MM.1S (cell line): Measurements from ENCODE around the gene GDI1.

Source experiments
- DNase-seq: peaks from one replicate; pipeline ENCODE4 v3.0.0-alpha.2; 2015
- H2AFZ ChIP-seq: fragments of 300-600 bp; sonication (generic); 2 replicates; pipeline ENCODE4 v1.6.0; 2016; ENCODE audit warnings: antibody characterized with exemption, low read length
- H3F3A ChIP-seq: fragments of 300-600 bp; sonication (generic); 2 replicates; pipeline ENCODE4 v1.6.1; 2016; ENCODE audit warnings: mild to moderate bottlenecking, antibody characterized with exemption, low read length, moderate library complexity, mixed read lengths; ENCODE audit not compliant: insufficient read depth
- H3K27ac ChIP-seq: fragments of 300-600 bp; sonication (generic); 2 replicates; pipeline ENCODE4 v1.5.1; 2016; ENCODE audit warnings: mild to moderate bottlenecking, low read length
- H3K27me3 ChIP-seq: fragments of 300-600 bp; sonication (generic); replicated peaks from 2 replicates; pipeline ENCODE4 v1.6.0; 2016; ENCODE audit warnings: low read length; ENCODE audit not compliant: insufficient read depth
- H3K36me3 ChIP-seq: fragments of 300-600 bp; sonication (generic); replicated peaks from 2 replicates; pipeline ENCODE4 v1.6.1; 2016; ENCODE audit warnings: mild to moderate bottlenecking, low read length, mixed read lengths; ENCODE audit not compliant: insufficient read depth
- H3K4me1 ChIP-seq: fragments of 300-600 bp; sonication (generic); 2 replicates; pipeline ENCODE4 v1.6.1; 2016; ENCODE audit warnings: low read length, mixed read lengths
- H3K4me2 ChIP-seq: fragments of 300-600 bp; sonication (generic); 2 replicates; pipeline ENCODE4 v1.6.0; 2016; ENCODE audit warnings: low read depth, low read length
- H3K4me3 ChIP-seq: fragments of 300-600 bp; sonication (generic); 2 replicates; pipeline ENCODE4 v1.5.1; 2016; ENCODE audit warnings: low read length, mixed read lengths
- H3K79me2 ChIP-seq: fragments of 300-600 bp; sonication (generic); 2 replicates; pipeline ENCODE4 v1.6.1; 2016; ENCODE audit warnings: mixed run types, low read length, mixed read lengths
- H3K9ac ChIP-seq: fragments of 300-600 bp; sonication (generic); 2 replicates; pipeline ENCODE4 v1.6.1; 2016; ENCODE audit warnings: low read length, mixed read lengths
- H3K9me2 ChIP-seq: fragments of 300-600 bp; sonication (generic); replicated peaks from 2 replicates; pipeline ENCODE4 v1.6.1; 2016; ENCODE audit warnings: mild to moderate bottlenecking, low read length, mixed read lengths; ENCODE audit not compliant: insufficient read depth
- H3K9me3 ChIP-seq: fragments of 300-600 bp; sonication (generic); replicated peaks from 2 replicates; pipeline ENCODE4 v1.6.1; 2016; ENCODE audit warnings: mild to moderate bottlenecking, low read length, mixed read lengths; ENCODE audit not compliant: insufficient read depth
- H4K20me1 ChIP-seq: fragments of 300-600 bp; sonication (generic); 2 replicates; pipeline ENCODE4 v1.6.1; 2016; ENCODE audit warnings: mild to moderate bottlenecking, low read length, moderate library complexity, mixed read lengths; ENCODE audit not compliant: insufficient read depth
- CTCF ChIP-seq: fragments of 300-600 bp; sonication (generic); IDR thresholded peaks from 2 replicates; pipeline ENCODE4 v1.5.1; 2016; ENCODE audit warnings: antibody characterized with exemption, low read length, mixed read lengths
- EZH2 ChIP-seq: fragments of 300-600 bp; sonication (generic); optimal IDR thresholded peaks from 2 replicates; pipeline ENCODE3; 2017; ENCODE audit warnings: low read depth, mild to moderate bottlenecking, antibody characterized with exemption, low read length, mixed read lengths
- EZH2phosphoT487 ChIP-seq: fragments of 300-600 bp; sonication (generic); IDR thresholded peaks from 2 replicates; pipeline ENCODE4 v1.6.1; 2018; ENCODE audit warnings: antibody characterized with exemption, low read length

Gene GDI1

GRCh38 chrX:154458116-154458953, 21.4 kb downstream of the GDI1 start, which contains the start of gene PLXNA3:
PLXNA3 (plus strand) TSS chrX:154458281; CDS start chrX:154460184, 1,903 bp downstream.
- peak; percentile 39 for DNase-seq
- no peak within 1 kb of the TSS for H3K27ac ChIP-seq
- H2AFZ ChIP-seq = peak within 1 kb of the TSS; percentile 48; the same call in 1 of the 2 replicates
- TF ChIP-seq EZH2phosphoT487 (no peak), EZH2 (no peak), CTCF (no peak)
- H3K9ac ChIP-seq = peak within 1 kb of the TSS; percentile 40; the same call in 1 of the 2 replicates
- H3F3A ChIP-seq = no peaks in the 10 kb centered on the region
- H3K27me3 ChIP-seq = no peaks in the 10 kb centered on the region
- H3K9me2 ChIP-seq = no peaks in the 10 kb centered on the region
- no peaks in the 10 kb centered on the region for H3K4me1 ChIP-seq
- H3K4me3 ChIP-seq = peak within 1 kb of the TSS; percentile 66
- no peaks in the 10 kb centered on the region for H3K36me3 ChIP-seq
- no peaks in the 10 kb centered on the region for H4K20me1 ChIP-seq
- peaks cover 5% of the 10 kb centered on the region; the same call in 1 of the 2 replicates for H3K79me2 ChIP-seq
- H3K4me2 ChIP-seq = peak within 1 kb of the TSS; percentile 72
- H3K9me3 ChIP-seq = no peaks in the 10 kb centered on the region

DNA sequence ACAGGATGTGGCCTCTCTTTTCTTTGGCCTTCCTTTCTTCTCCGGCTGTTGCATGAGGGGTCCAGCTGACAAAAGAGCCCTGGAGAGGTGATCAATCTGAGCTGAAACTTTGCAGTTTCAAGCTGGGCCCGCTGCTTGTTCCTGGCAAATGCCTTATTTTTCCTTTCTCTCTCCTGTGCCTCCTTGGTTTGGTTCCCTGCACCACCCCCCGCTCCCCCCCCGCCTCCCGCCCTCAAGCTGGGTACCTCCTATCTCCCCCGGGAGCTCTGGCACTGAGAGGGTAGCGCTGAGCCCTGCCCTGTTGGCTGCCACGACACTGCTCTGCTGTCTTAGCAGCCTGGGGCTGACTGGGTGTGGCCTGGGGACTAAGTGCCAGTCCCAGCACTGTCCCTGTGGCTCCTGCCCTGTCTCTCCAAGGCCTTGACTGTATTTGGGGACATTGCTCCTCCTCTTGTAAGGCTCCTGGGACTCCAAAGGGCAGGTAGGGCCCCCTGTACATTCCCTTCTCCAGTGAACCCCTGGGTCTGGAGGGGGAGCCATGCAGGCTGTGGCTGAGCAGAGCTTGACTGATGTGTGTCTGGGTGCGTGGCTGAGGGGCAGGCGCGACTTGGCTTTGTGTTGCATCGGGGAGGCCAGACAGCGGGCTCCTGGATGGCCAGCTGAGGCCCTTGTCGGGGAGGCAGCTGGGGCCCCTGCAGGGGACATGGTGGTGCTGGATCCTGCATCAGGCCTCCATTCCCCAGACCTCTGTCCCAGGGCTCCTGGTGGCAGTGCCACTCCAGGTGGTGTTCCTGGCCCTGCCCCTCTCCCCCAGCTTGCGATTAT, 22.2 kb downstream of the GDI1 start:
- TF ChIP-seq EZH2phosphoT487 (no peak), CTCF (no peak), EZH2 (no peak)

DNA sequence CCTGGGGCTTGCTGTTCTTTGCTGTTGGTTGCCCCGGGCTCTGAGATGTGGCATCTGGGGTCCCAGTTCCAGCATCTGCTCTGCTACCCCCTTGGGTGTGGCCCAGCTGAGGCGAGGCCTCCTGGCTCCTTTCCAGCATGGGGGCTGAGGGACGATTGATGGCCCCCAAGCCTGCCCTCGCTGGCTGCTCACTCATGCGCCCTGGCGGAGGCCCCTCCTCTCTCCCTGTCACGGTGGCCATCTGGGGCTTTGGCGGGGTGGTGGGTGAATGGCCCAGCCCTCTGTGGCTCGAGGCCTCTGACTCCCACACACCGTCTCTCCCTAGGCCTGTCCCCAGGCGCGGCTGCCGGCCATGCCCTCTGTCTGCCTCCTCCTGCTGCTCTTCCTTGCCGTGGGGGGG, 22.9 kb downstream of the GDI1 start:
- Histone ChIP-seq H3F3A (no peaks in the 10 kb centered on the region), H3K9ac (no peak overlapping the region), H3K9me2 (no peaks in the 10 kb centered on the region), H3K27me3 (no peaks in the 10 kb centered on the region), H3K9me3 (no peaks in the 10 kb centered on the region), H3K4me1 (no peaks in the 10 kb centered on the region), H3K36me3 (no peaks in the 10 kb centered on the region), H4K20me1 (no peaks in the 10 kb centered on the region), H3K4me2 (peak overlapping the region; percentile 21; the same call in 1 of the 2 replicates), H3K79me2 (peaks cover 5% of the 10 kb centered on the region; the same call in 1 of the 2 replicates), H2AFZ (no peak overlapping the region), H3K27ac (no peak overlapping the region), H3K4me3 (no peak overlapping the region)
- TF ChIP-seq EZH2phosphoT487 (no peak), CTCF (no peak), EZH2 (no peak)
- DNase-seq = no peak

More for the DNA sequence above, 22.2 kb downstream of the GDI1 start:
- Histone ChIP-seq H3F3A (no peaks in the 10 kb centered on the region), H3K27ac (no peak overlapping the region), H2AFZ (no peak overlapping the region), H3K36me3 (no peaks in the 10 kb centered on the region), H3K27me3 (no peaks in the 10 kb centered on the region), H3K4me1 (no peaks in the 10 kb centered on the region), H3K4me2 (peak overlapping the region; percentile 72; the same call in 1 of the 2 replicates), H4K20me1 (no peaks in the 10 kb centered on the region), H3K9me3 (no peaks in the 10 kb centered on the region), H3K9me2 (no peaks in the 10 kb centered on the region), H3K4me3 (peak overlapping the region; percentile 66), H3K9ac (no peak overlapping the region; the same call in 1 of the 2 replicates), H3K79me2 (peaks cover 5% of the 10 kb centered on the region; the same call in 1 of the 2 replicates)
- peak; percentile 34 for DNase-seq
